GM21737 (cell line): Measurements from ENCODE around the gene C17orf78.
"Not testable (repeated sequence)": the region's sequence is repeated elsewhere in the genome, so short reads cannot be mapped to it uniquely, and the experiment has no call there.

Experiments used
- ATAC-seq: cut with Tn5 transposase; IDR thresholded peaks from one replicate; pipeline ENCODE4 v1.9.1; 2021; ENCODE audit warnings: mild to moderate bottlenecking, moderate library complexity; ENCODE audit not compliant: unreplicated experiment

Gene C17orf78

GRCh38 chr17:37375706-37376105, at the start of gene C17orf78:
C17orf78 (plus strand) TSS chr17:37375985; CDS start chr17:37376093, 108 bp downstream.
- ATAC-seq, result no peak

- ATAC-seq, result no peak
Observed at GRCh38 chr17:37327341-37328090, 48.3 kb upstream of the C17orf78 start.

- no peak for ATAC-seq
Observed at GRCh38 chr17:37338847-37339246, 36.9 kb upstream of the C17orf78 start.

DNA sequence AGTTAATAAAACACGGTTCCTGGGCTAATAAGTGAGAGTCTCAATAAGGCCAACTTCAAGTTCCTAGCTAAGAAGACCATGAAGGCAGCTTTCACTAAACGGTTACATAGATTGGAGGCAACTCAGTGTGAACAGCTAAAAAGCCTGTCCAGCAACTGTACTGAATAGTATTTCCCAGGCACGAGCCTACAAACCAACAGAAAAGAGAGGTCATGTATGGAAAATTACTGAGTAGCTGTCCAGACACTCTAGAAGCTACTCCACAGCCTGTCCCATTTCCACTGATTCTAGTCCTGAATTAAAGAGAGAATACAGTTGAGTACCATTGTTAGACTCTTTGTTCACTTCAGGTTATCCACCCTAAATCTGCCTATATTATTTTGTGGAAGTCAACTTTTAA, 36.5 kb upstream of the C17orf78 start:
- no peak for ATAC-seq

DNA sequence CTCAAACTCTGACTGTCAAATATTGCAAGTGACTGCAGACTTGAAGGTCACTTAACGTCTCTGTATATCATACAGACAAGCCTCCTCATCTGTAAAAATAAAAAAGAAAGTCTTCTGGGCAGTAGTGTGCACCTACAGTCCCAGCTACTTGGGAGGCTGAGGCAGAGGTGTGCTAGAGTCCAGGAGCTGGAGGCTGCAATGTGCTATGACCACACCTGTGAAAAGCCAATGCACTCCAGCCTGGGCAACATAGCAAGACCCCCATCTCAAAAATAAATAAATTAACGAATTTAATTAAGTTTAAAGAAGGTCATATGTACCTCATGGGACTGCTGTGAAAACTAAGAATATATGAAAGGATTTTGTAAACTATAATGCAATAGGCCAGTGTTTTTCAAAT, 35.0 kb upstream of the C17orf78 start:
- ATAC-seq, result no peak

DNA sequence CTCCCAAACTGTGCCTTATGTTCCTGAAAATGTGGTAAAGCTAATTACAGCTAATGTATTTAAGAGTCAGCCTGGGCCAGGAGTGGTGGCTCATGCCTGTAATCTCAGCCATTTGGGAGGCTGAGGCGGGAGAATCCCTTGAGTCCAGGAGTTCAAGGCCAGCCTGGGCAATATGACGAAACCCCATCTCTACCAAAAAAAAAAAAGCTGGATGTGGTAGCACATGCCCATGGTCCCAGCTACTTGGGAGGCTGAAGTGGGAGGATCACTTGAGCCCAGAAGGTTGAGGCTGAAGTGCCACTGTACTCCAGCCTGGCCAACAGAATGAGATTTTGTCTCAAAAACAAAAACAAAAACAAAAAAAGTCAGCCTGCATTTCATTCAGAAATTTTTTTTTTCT, 33.2 kb upstream of the C17orf78 start:
- ATAC-seq, result no peak

- ATAC-seq, result no peak
Observed at GRCh38 chr17:37344519-37344918, 31.3 kb upstream of the C17orf78 start.

GRCh38 chr17:37346863-37347402, 28.9 kb upstream of the C17orf78 start:
- not testable (repeated sequence) for ATAC-seq

DNA sequence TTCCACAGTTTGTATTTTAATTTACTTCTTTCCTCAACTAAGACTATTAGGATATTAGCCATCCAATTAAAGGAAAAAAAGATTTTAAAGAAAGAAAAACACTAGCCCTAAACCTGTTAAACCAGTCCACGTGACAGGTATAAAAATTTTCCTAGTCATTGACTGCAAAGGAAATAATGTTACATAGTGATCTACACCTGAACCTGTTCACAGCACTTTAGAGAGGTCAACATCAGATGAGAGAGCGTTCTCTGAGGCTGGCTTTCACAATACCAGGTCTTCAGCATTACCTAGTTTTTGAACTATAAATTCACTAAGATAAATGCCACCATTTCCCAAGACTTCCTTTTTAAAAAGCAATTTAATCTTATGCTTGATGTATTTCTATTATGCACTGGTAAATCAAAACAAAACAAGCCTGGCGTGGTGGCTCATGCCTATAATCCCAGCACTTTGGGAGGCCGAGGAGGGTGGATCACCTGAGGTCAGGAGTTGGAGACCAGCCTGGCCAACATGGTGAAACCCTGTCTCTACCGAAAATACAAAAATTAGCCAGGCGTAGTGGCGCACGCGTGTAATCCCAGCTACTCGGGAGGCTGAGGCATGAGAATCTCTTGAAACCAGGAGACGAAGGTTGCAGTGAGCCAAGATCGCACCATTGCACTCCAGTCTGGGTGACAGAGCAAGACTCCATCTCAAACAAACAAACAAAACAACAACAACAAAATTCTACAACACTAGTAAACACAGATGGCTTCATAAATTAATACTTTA, 18.8 kb upstream of the C17orf78 start:
- ATAC-seq, result not testable (repeated sequence)

GRCh38 chr17:37358098-37358829, 17.5 kb upstream of the C17orf78 start:
- peak; percentile 13 for ATAC-seq

DNA sequence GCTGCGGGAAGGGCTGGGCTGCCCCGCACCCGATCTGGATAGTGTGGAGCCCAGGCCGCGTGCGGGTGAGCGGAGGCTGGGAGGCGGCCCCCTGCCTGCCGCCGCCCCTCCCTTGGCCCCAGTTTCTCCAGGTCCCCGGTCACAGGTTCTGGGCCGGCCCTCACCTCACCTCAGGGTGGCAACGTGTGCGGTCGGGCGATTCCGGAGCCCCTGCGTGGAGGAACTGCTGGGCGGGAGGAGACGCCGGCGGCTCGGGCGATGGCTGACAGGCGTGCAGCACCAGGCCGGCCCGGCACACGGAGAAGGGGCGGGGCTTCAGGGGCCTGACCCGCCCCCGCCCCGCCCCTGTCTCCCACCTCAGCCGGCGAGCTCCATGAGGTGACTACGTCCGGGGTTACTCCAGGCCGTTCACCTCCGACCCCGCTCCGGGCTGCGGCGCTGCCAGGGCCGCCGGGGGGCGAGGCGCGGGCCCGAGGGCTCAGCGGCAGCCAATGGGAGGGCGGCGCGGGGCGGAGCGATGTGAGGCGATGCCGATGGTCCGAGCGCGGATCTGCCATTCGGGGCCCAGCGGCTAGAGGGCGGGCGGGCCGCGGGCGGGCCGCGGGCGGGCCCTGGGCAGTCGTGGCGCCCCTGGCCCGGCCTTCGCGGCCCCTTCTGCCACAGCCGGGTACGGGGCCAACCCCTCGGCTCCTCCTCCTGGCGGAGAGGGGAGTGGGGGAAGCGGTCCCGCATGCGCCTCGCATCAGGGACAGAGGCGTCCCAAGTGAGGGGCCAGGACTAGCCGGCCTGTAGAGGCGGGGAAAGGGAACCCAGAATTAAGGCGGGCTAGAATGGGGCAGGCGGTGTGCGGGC, 16.7 kb upstream of the C17orf78 start:
- peak; percentile 91 for ATAC-seq

DNA sequence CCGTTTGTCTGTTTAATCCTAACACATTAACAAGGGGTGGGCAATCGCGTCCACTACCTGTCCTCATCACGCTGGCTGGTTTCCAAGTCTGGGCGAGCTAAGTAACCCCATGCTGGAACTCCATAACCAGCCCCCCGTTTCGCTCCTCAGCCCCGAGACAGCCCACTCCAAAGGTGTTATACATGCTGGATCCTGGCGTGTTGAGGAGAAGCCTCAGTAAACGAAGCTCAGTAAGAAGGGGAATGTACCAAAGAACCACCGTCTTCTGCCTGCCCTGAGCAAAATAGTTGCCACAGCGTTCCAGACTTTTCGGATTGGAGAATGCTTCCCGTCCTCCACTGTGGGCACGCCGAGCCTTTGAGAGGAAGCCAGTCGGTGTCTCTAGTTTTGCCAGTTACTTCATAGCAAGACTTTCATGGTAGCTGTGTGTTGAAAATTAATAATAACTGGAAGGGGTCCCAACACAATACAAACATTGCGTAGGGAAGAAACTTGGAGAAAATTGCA, 16.1 kb upstream of the C17orf78 start:
- no peak for ATAC-seq

GRCh38 chr17:37360632-37361031, 15.2 kb upstream of the C17orf78 start:
- no peak for ATAC-seq

- no peak for ATAC-seq
Observed at GRCh38 chr17:37361543-37361942, 14.2 kb upstream of the C17orf78 start.

GRCh38 chr17:37365589-37365988, 10.2 kb upstream of the C17orf78 start:
- ATAC-seq, result no peak

GRCh38 chr17:37368577-37368976, 7.2 kb upstream of the C17orf78 start:
- no peak for ATAC-seq

DNA sequence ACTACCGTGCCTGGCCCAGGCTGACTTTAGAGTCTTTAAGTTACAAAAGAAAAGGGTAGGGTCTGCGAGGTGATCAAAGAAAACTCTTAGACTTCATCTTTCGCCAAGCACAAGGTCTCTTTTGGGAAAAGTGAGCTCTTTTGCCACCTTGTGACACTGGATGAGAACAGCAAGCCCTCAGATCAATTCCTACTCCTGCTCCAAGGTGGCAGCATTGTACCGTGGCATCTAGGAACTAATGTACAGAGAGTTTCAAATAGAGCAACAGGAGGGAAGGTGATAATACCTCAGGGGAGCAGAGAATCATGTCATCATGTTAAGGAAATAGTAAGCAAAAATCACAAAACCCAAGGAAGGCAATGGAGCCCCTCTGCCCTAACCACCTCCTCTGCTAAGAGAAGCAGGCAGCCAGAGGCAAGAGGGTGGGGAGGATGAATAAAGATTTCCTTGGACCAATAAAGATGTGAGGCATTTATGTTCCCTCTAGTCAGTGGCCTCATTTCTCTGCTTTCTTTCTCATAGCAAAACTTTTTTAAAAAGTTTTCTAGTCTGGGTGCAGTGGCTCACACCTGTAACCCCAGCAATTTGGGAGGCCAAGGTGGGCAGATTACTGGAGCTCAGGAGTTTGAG, 2.1 kb upstream of the C17orf78 start:
- no peak for ATAC-seq

GRCh38 chr17:37382056-37382455, 6.3 kb downstream of the C17orf78 start:
- no peak for ATAC-seq

GRCh38 chr17:37384560-37385149, 8.9 kb downstream of the C17orf78 start:
- no peak for ATAC-seq
